ENCODE results near the gene ZFP64.

- TF ChIP-seq CTCF (conservative IDR thresholded peaks at IDR 0.05; ENCODE audit: low read length) (no peak), EZH2phosphoT487 (IDR thresholded peaks at IDR 0.05; ENCODE audit: borderline replicate concordance, low read depth, low read length) (no peak)
These were observed 30.9 kb downstream of the ZFP64 start for GRCh38 chr20:52160621-52161204.

Data from OCI-LY7 (cell line).